ENCODE data around the gene MMEL1.
"Not testable (repeated sequence)": the region's sequence is repeated elsewhere in the genome, so short reads cannot be mapped to it uniquely, and the experiment has no call there.

The MMEL1 gene, protein sequence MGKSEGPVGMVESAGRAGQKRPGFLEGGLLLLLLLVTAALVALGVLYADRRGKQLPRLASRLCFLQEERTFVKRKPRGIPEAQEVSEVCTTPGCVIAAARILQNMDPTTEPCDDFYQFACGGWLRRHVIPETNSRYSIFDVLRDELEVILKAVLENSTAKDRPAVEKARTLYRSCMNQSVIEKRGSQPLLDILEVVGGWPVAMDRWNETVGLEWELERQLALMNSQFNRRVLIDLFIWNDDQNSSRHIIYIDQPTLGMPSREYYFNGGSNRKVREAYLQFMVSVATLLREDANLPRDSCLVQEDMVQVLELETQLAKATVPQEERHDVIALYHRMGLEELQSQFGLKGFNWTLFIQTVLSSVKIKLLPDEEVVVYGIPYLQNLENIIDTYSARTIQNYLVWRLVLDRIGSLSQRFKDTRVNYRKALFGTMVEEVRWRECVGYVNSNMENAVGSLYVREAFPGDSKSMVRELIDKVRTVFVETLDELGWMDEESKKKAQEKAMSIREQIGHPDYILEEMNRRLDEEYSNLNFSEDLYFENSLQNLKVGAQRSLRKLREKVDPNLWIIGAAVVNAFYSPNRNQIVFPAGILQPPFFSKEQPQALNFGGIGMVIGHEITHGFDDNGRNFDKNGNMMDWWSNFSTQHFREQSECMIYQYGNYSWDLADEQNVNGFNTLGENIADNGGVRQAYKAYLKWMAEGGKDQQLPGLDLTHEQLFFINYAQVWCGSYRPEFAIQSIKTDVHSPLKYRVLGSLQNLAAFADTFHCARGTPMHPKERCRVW

DNA sequence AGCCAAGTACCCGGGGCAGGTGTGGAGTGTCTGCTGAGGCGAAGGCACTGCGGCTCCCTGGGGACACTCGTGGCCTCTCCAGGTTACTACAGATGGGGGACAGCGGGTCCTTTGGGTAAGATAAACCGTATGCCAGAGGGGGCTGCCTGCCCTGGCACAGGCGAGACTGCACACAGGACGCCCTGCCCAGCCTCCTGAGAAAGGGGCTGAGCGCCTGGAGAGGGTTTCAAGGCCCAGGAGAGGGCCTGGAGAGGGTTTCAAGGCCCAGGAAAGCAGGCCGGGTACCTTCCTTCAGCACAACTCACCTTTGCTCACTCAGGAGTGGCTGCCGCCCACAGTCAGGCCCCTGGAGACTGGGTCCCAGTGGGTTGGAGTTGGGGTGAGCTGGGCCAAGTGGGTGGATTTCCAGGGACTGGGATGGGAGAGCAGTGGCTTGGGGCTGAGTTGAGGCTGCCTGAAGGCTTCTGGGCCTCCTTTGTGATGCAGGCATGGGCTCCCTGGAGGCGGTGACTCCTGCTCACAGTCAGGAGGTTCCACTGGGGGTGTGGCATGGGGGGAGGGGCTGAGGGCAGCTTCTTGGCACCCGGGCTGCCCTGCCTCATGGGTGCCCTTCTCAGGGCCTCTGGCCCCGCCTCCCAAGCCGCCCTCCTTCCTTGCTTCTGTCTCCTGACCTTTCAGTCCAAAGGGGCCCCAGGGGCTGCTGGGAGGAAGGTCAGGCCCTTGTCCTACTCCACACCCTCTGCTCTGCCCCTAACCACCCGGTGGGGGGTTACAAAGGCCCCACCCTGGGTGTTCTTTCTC lies at the start of gene MMEL1:
Gene MMEL1, minus strand, starts transcription at position 456 of the 801 bp plus-strand sequence. CDS start 3,532 bp downstream, outside the sequence.
- no peak for DNase-seq (ENCODE audit: low spot score in 2 of 2)
- Mint-ChIP-seq H3K9me3 (no peaks in the 10 kb centered on the region), H3K36me3 (ENCODE audit: insufficient read depth) (peaks cover 1% of the 10 kb centered on the region), H3K27ac (ENCODE audit: low read depth) (no peak within 1 kb of the TSS), H3K4me1 (peaks cover 5% of the 10 kb centered on the region), H3K27me3 (peaks cover 15% of the 10 kb centered on the region), H3K4me3 (no peak within 1 kb of the TSS)
- ATAC-seq (replicated peaks; ENCODE audit: extremely low read depth, poor library complexity, severe bottlenecking), result no peak

DNA sequence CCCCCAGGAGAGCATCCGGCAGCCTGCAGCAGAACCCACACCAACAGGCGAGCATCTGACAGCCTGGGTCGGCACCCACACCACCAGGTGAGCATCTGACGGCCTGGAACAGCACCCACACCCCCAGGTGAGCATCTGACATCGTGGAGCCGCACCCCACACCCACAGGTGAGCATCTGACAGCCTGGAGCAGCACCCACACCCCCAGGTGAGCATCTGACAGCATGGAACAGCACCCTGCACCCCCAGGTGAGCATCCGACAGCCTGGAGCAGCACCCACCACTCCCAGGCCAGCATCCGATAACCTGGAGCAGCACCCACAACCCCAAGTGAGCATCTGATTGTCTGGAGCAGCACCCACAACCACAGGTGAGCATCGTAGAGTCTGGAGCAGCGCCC lies 43.9 kb upstream of the MMEL1 start:
- H3K4me3 Mint-ChIP-seq; H3K27me3 Mint-ChIP-seq; H3K9me3 Mint-ChIP-seq; ATAC-seq (replicated peaks; ENCODE audit: extremely low read depth, poor library complexity, severe bottlenecking); H3K27ac Mint-ChIP-seq (ENCODE audit: low read depth); H3K4me1 Mint-ChIP-seq; DNase-seq (ENCODE audit: low spot score in 2 of 2); H3K36me3 Mint-ChIP-seq (ENCODE audit: insufficient read depth): not testable (repeated sequence)

DNA sequence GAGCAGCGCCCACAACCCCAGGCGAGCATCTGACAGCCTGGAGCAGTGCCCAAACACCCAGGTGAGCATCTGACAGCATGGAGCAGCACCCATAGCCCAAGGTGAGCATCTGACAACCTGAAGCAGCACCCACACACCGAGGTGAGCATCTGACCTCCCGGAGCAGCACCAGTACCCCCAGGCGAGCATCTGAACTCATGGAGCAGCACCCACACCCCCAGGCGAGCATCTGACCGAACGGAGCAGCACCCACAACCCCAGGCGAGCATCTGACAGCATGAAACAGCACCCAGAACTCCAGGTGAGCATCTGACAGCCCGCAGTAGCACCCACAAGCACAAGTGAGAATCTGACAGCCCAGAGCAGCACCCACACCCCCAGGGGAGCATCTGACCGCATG lies 38.8 kb upstream of the MMEL1 start:
- not testable (repeated sequence) for H3K9me3 Mint-ChIP-seq; H3K36me3 Mint-ChIP-seq (ENCODE audit: insufficient read depth); H3K4me3 Mint-ChIP-seq; H3K27ac Mint-ChIP-seq (ENCODE audit: low read depth); H3K27me3 Mint-ChIP-seq; H3K4me1 Mint-ChIP-seq; ATAC-seq (replicated peaks; ENCODE audit: extremely low read depth, poor library complexity, severe bottlenecking); DNase-seq (ENCODE audit: low spot score in 2 of 2)

DNA sequence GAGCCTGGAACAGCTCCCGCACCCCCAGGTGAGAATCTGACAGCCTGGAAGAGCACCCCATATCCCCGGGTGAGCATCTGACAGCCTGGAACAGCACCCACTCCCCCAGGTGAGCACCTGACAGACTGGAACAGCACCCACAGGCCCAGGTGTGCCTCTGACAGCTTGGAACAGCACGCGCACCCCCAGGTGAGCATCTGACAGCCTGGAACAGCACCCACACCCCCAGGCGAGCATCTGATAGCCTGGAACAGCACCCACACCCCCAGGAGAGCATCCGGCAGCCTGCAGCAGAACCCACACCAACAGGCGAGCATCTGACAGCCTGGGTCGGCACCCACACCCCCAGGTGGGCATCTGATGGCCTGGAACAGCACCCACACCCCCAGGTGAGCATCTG lies 27.0 kb upstream of the MMEL1 start:
- H3K36me3 Mint-ChIP-seq (ENCODE audit: insufficient read depth); H3K4me3 Mint-ChIP-seq; ATAC-seq (replicated peaks; ENCODE audit: extremely low read depth, poor library complexity, severe bottlenecking): not testable (repeated sequence)

DNA sequence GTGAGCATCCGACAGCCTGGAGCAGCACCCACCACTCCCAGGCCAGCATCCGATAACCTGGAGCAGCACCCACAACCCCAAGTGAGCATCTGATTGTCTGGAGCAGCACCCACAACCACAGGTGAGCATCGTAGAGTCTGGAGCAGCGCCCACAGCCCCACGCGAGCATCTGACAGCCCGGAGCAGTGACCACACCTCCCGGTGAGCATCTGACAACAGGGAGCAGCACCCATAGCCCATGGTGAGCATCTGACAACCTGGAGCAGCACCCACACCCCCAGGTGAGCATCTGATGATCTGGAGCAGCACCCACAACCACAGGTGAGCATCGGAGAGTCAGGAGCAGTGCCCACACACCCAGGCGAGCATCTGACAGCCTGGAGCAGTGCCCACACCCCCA lies 25.1 kb upstream of the MMEL1 start:
- H3K4me1 Mint-ChIP-seq; ATAC-seq (replicated peaks; ENCODE audit: extremely low read depth, poor library complexity, severe bottlenecking); H3K4me3 Mint-ChIP-seq; H3K9me3 Mint-ChIP-seq; DNase-seq (ENCODE audit: low spot score in 2 of 2); H3K36me3 Mint-ChIP-seq (ENCODE audit: insufficient read depth); H3K27ac Mint-ChIP-seq (ENCODE audit: low read depth): not testable (repeated sequence)
- H3K27me3 Mint-ChIP-seq, result peaks cover 34% of the 10 kb centered on the region

More for the DNA sequence above, 27.0 kb upstream of the MMEL1 start:
- H3K4me1 Mint-ChIP-seq; DNase-seq (ENCODE audit: low spot score in 2 of 2); H3K9me3 Mint-ChIP-seq; H3K27ac Mint-ChIP-seq (ENCODE audit: low read depth): not testable (repeated sequence)
- H3K27me3 Mint-ChIP-seq, result peaks cover 15% of the 10 kb centered on the region

DNA sequence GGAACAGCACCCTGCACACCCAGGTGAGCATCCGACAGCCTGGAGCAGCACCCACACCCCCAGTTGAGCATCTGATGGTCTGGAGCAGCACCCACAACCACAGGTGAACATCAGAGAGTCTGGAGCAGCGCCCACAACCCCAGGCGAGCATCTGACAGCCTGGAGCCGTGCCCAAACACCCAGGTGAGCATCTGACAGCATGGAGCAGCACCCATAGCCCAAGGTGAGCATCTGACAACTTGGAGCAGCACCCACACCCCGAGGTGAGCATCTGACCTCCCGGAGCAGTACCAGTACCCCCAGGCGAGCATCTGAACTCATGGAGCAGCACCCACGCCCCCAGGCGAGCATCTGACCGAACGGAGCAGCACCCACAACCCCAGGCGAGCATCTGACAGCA lies 24.3 kb upstream of the MMEL1 start:
- not testable (repeated sequence) for H3K4me1 Mint-ChIP-seq; H3K4me3 Mint-ChIP-seq; H3K27ac Mint-ChIP-seq (ENCODE audit: low read depth); H3K9me3 Mint-ChIP-seq; ATAC-seq (replicated peaks; ENCODE audit: extremely low read depth, poor library complexity, severe bottlenecking); DNase-seq (ENCODE audit: low spot score in 2 of 2); H3K36me3 Mint-ChIP-seq (ENCODE audit: insufficient read depth)
- H3K27me3 Mint-ChIP-seq, result peaks cover 42% of the 10 kb centered on the region

DNA sequence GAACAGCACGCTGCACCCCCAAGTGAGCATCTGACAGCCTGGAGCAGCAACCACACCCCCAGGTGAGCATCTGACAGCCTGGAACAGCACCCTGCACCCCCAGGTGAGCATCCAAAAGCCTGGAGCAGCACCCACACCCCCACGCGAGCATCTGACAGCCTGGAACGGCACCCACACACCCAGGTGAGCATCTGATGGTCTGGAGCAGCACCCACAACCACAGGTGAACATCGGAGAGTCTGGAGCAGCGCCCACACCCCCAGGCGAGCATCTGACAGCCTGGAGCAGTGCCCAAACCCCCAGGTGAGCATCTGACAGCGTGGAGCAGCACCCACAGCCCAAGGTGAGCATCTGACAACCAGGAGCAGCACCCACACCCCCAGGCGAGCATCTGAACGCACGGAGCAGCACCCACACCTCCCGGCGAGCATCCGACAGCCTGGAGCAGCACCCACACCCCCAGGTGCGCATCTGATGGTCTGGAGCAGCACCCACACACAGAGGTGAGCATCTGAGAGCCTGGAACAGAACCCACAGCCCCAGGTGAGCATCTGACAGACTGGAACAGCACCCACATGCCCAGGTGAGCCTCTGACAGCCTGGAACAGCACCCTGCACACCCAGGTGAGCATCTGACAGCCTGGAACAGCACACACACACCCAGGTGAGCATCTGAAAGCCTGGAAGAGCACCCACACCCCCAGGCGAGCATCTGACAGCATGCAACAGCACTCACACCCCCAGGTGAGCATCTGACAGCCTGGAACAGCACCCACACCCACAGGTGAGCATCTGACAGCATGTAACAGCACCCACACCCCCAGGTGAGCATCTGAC lies 23.0 kb upstream of the MMEL1 start:
- peak in 1 of 2 donors; percentile 24 for DNase-seq (ENCODE audit: low spot score in 2 of 2)
- H3K9me3 Mint-ChIP-seq; H3K27ac Mint-ChIP-seq (ENCODE audit: low read depth); H3K36me3 Mint-ChIP-seq (ENCODE audit: insufficient read depth); H3K4me3 Mint-ChIP-seq; ATAC-seq (replicated peaks; ENCODE audit: extremely low read depth, poor library complexity, severe bottlenecking); H3K4me1 Mint-ChIP-seq: not testable (repeated sequence)
- H3K27me3 Mint-ChIP-seq, result peaks cover 55% of the 10 kb centered on the region

DNA sequence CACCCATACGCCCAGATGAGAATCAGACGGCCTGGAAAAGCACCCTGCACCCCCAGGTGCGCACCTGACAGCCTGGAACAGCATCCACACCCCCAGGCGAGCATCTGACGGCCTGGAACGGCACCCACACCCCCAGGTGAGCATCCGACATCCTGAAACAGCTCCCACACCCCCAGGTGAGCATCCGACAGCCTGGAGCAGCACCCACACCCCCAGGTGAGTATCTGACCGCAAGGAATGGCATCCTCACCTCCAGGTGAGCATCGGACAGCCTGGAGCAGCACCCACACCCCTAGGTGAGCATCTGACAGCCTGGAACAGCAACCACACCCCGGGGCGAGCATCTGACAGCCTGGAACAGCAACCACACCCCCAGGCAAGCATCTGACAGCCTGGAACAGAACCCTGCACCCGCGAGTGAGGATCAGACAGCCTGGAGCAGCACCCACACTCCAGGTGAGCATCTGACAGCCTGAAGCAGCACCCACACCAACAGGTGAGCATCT lies 21.7 kb upstream of the MMEL1 start:
- H3K4me3 Mint-ChIP-seq; H3K4me1 Mint-ChIP-seq; H3K9me3 Mint-ChIP-seq; ATAC-seq (replicated peaks; ENCODE audit: extremely low read depth, poor library complexity, severe bottlenecking); H3K27ac Mint-ChIP-seq (ENCODE audit: low read depth); H3K36me3 Mint-ChIP-seq (ENCODE audit: insufficient read depth): not testable (repeated sequence)
- H3K27me3 Mint-ChIP-seq, result peaks cover 57% of the 10 kb centered on the region
- DNase-seq (ENCODE audit: low spot score in 2 of 2), result peak in 1 of 2 donors; percentile 28

DNA sequence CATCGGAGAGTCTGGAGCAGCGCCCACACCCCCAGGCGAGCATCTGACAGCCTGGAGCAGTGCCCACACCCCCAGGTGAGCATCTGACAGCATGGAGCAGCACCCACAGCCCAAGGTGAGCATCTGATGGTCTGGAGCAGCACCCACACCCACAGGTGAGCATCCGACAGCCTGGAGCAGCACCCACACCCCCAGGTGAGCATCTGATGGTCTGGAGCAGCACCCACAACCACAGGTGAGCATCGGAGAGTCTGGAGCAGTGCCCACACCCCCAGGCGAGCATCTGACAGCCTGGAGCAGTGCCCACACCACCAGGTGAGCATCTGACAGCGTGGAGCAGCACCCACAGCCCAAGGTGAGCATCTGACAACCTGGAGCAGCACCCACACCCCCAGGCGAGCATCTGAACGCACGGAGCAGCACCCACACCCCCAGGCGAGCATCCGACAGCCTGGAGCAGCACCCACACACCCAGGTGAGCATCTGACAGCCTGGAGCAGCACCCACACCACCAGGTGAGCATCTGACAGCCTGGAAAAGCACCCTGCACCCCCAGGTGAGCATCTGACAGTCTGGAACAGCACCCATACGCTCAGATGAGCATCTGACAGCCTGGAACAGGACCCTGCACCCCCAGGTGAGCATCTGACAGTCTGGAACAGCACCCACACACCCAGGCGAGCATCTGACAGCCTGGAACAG lies 21.1 kb upstream of the MMEL1 start:
- ATAC-seq (replicated peaks; ENCODE audit: extremely low read depth, poor library complexity, severe bottlenecking); H3K4me3 Mint-ChIP-seq; H3K36me3 Mint-ChIP-seq (ENCODE audit: insufficient read depth); H3K4me1 Mint-ChIP-seq; H3K9me3 Mint-ChIP-seq; H3K27ac Mint-ChIP-seq (ENCODE audit: low read depth): not testable (repeated sequence)
- DNase-seq (ENCODE audit: low spot score in 2 of 2), result peak; percentile 43 to 55
- H3K27me3 Mint-ChIP-seq, result peaks cover 57% of the 10 kb centered on the region

DNA sequence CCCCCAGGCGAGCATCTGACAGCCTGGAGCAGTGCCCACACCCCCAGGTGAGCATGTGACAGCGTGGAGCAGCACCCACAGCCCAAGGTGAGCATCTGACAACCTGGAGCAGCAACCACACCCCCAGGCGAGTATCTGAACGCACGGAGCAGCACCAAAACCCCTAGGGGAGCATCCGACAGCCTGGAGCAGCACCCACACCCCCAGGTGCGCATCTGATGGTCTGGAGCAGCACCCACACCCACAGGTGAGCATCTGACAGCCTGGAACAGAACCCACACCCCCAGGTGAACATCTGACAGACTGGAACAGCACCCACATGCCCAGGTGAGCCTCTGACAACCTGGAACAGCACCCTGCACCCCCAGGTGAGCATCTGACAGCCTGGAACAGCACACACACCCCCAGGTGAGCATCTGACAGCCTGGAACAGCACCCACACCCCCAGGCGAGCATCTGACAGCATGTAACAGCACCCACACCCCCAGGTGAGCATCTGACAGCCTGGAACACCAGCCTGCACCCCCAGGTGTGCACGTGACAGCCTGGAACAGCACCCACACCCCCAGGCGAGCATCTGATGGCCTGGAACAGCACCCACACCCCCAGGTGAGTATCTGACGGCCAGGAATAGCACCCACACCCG lies 20.2 kb upstream of the MMEL1 start:
- H3K27ac Mint-ChIP-seq (ENCODE audit: low read depth); H3K36me3 Mint-ChIP-seq (ENCODE audit: insufficient read depth); H3K9me3 Mint-ChIP-seq: not testable (repeated sequence)

More for the DNA sequence above, 20.2 kb upstream of the MMEL1 start:
- DNase-seq (ENCODE audit: low spot score in 2 of 2), result peak in 1 of 2 donors; percentile 27
- H3K4me3 Mint-ChIP-seq; H3K4me1 Mint-ChIP-seq; ATAC-seq (replicated peaks; ENCODE audit: extremely low read depth, poor library complexity, severe bottlenecking): not testable (repeated sequence)
- peaks cover 57% of the 10 kb centered on the region for H3K27me3 Mint-ChIP-seq
